GM12878 (cell line): ENCODE results near the gene VAV2. TPM values are rescaled to one million over a fixed set of nuclear protein-coding genes. Genes with fewer than 3 reads are reported as not detected.

Experiments used
- ATAC-seq: fragments of 200-7000 bp; cut with Tn5 transposase; 3 replicates; pipeline ENCODE4 v1.9.1; 2020; ENCODE audit warnings: mild to moderate bottlenecking, moderate library complexity
- BruUV-seq: library from RNA; stranded (reverse); fragments of 400-500 nt; replicated peaks from 2 replicates; lab custom pipeline; 2021; lab: Mats Ljungman, UMichigan
- CTCF ChIA-PET: fragments of 300-600 bp; sonication (Branson Sonifier 250); formaldehyde crosslinking; extraction: SDS; loops from one replicate; lab custom pipeline; 2021; ENCODE audit warnings: inconsistent platforms; lab: Yijun Ruan, JAX
- POLR2A ChIA-PET: fragments of 350-600 bp; formaldehyde crosslinking; extraction: SDS; loops from one replicate; lab custom pipeline; 2021; ENCODE audit warnings: inconsistent platforms; lab: Charles Lee
- RAD21 ChIA-PET: fragments of 300-600 bp; sonication (Branson Sonifier 250); formaldehyde crosslinking; loops from one replicate; lab custom pipeline; 2023; ENCODE audit warnings: antibody characterized with exemption; ENCODE audit not compliant: unreplicated experiment; lab: Charles Lee
- SMC1A ChIA-PET: fragments of 300-600 bp; sonication (Branson Sonifier 250); formaldehyde crosslinking; loops from one replicate; lab custom pipeline; 2023; ENCODE audit not compliant: unreplicated experiment, uncharacterized antibody; lab: Charles Lee
- DNase-seq: peaks from one replicate; pipeline ENCODE4 v3.0.0-alpha.2; 2011; ENCODE audit warnings: low read depth, low spot score
- FAIRE-seq: peaks from 3 replicates; lab custom pipeline; 2011; peaks lifted over from hg19 to GRCh38; lab: Jason Lieb, UNC
- H2AFZ ChIP-seq: 2 replicates; pipeline ENCODE4 v1.6.0; 2011; ENCODE audit warnings: low read depth, low read length, control low read depth; ENCODE audit not compliant: control insufficient read depth
- H3K27ac ChIP-seq: 2 replicates; pipeline ENCODE4 v1.5.1; 2011; ENCODE audit warnings: control low read depth; ENCODE audit not compliant: control insufficient read depth, insufficient read depth
- H3K27me3 ChIP-seq, 2 experiments: replicated peaks in 1 of 2; 2 replicates each; pipeline versions ENCODE4 v1.6.0 to v1.6.1; 2011; ENCODE audit warnings: low read length in 1 of 2; ENCODE audit not compliant: control insufficient read depth in 2 of 2, insufficient read depth in 2 of 2
- H3K36me3 ChIP-seq, 2 experiments: 2 replicates each; pipeline ENCODE4 v1.5.1; 2011; ENCODE audit warnings: low read length in 1 of 2; ENCODE audit not compliant: control insufficient read depth in 2 of 2, insufficient read depth in 2 of 2
- H3K4me1 ChIP-seq: 2 replicates; pipeline ENCODE4 v1.6.1; 2011; ENCODE audit warnings: mild to moderate bottlenecking, low read length, moderate library complexity, mixed read lengths; ENCODE audit not compliant: control insufficient read depth, insufficient read depth
- H3K4me2 ChIP-seq: 2 replicates; pipeline ENCODE4 v1.6.0; 2011; ENCODE audit warnings: control low read depth; ENCODE audit not compliant: control insufficient read depth, insufficient read depth
- H3K4me3 ChIP-seq: fragments of 200-600 bp; sonication (generic); 2 replicates; pipeline ENCODE4 v1.5.1; 2016
- H3K79me2 ChIP-seq: 2 replicates; pipeline ENCODE4 v1.6.0; 2011; ENCODE audit warnings: low read length; ENCODE audit not compliant: control insufficient read depth, insufficient read depth
- H3K9ac ChIP-seq: 2 replicates; pipeline ENCODE4 v1.8.0; 2011; ENCODE audit warnings: low read length, control low read depth, mixed read lengths; ENCODE audit not compliant: control insufficient read depth, insufficient read depth
- H3K9me3 ChIP-seq: replicated peaks from 3 replicates; pipeline ENCODE4 v1.5.1; 2011; ENCODE audit warnings: mild to moderate bottlenecking, low read length; ENCODE audit not compliant: control insufficient read depth, insufficient read depth
- H4K20me1 ChIP-seq: 2 replicates; pipeline ENCODE4 v1.6.0; 2011; ENCODE audit not compliant: control insufficient read depth, insufficient read depth
- BRCA1 ChIP-seq: IDR thresholded peaks from 2 replicates; pipeline ENCODE4 v1.6.1; 2011; ENCODE audit warnings: low read depth, low read length, improper control_type of control experiment
- CREM ChIP-seq: IDR thresholded peaks from 2 replicates; pipeline ENCODE4 v1.6.1; 2014; ENCODE audit warnings: antibody characterized with exemption, low read depth
- DPF2 ChIP-seq: fragments of 450-650 bp; IDR thresholded peaks from 2 replicates; pipeline ENCODE4 v1.6.1; 2017; ENCODE audit warnings: mild to moderate bottlenecking
- IKZF2 ChIP-seq, 2 experiments: fragments of 450-650 bp; IDR thresholded peaks; 2 replicates each; pipeline ENCODE4 v1.6.1; 2017; ENCODE audit warnings: mild to moderate bottlenecking in 2 of 2, moderate library complexity in 2 of 2
- KAT2A ChIP-seq: conservative IDR thresholded peaks from 2 replicates; pipeline ENCODE4 v1.6.1; 2011; ENCODE audit warnings: low read depth, low read length; ENCODE audit not compliant: control insufficient read depth
- MTA2 ChIP-seq: fragments of 450-650 bp; IDR thresholded peaks from 2 replicates; pipeline ENCODE4 v1.6.1; 2016; ENCODE audit warnings: low read depth, mild to moderate bottlenecking, moderate library complexity
- SMARCA5 ChIP-seq: fragments of 450-650 bp; IDR thresholded peaks from 2 replicates; pipeline ENCODE4 v1.6.1; 2017; ENCODE audit warnings: mild to moderate bottlenecking
- TBL1XR1 ChIP-seq: IDR thresholded peaks from 2 replicates; pipeline ENCODE4 v1.6.1; 2012; ENCODE audit warnings: low read depth, low read length, improper control_type of control experiment
- YY1 ChIP-seq: IDR thresholded peaks from 2 replicates; pipeline ENCODE4 v1.6.1; 2011; ENCODE audit warnings: low read depth, mild to moderate bottlenecking, low read length
- WGBS: methylation state at CpG from one replicate; pipeline ENCODE4 v1.1.6; 2016; ENCODE audit warnings: low lambda C conversion rate; ENCODE audit not compliant: insufficient replicate concordance, insufficient coverage; ENCODE audit errors: missing lambda C conversion rate; 5-methylcytosine and 5-hydroxymethylcytosine counted together
- in situ Hi-C: fragments of 300-500 bp; cut with MboI; formaldehyde crosslinking; loops from 9 replicates; pipeline ENCODE4 v1.14.3; 2018; ENCODE audit warnings: mixed read lengths
- intact Hi-C: fragments of 100-400 bp; cut with micrococcal nuclease; formaldehyde crosslinking; loops from one replicate; pipeline ENCODE4 v1.14.2; 2022; ENCODE audit not compliant: unreplicated experiment
- polyA plus RNA-seq, 11 experiments: library from polyadenylated mRNA; depleted of rRNA in 4 of 11; unstranded in 6 of 11; stranded (reverse) in 5 of 11; fragments of >200 nt; fragmentation: Nextera tagmentation in 4 of 11; fragmentation: Illumina TruSeq in 1 of 11; extraction: Ambion mirVana in 4 of 11; extraction: Trizol in 1 of 11; gene quantifications; 1 replicate in 1 of 11; 2 replicates in 10 of 11; pipeline versions ENCODE4 v1.2.1 to v1.2.3, GENCODE V29; 2011 to 2016; ENCODE audit warnings: inconsistent platforms in 2 of 11, missing spikeins in 2 of 11, low read depth in 1 of 11
- total RNA-seq, 4 experiments: library from RNA; depleted of rRNA in 3 of 4; stranded (reverse); fragments of >200 nt in 3 of 4; fragmentation: Illumina TruSeq in 1 of 4; extraction: Trizol in 1 of 4; gene quantifications; 2 replicates each; pipeline versions ENCODE4 v1.2.1 to v1.2.3, GENCODE V29; 2013 to 2021
- TF ChIP-seq, protein P1 (sequence below): fragments of 450-650 bp; IDR thresholded peaks from 2 replicates; pipeline ENCODE4 v1.6.1; 2017; ENCODE audit warnings: borderline replicate concordance

Gene VAV2
- total and polyA plus RNA-seq, 10 of the 15 experiments (the other 5 are each of a cell fraction or from before 2014, with no cell fraction given) = 0.13 to 43.9 (median 16.9) TPM

DNA sequence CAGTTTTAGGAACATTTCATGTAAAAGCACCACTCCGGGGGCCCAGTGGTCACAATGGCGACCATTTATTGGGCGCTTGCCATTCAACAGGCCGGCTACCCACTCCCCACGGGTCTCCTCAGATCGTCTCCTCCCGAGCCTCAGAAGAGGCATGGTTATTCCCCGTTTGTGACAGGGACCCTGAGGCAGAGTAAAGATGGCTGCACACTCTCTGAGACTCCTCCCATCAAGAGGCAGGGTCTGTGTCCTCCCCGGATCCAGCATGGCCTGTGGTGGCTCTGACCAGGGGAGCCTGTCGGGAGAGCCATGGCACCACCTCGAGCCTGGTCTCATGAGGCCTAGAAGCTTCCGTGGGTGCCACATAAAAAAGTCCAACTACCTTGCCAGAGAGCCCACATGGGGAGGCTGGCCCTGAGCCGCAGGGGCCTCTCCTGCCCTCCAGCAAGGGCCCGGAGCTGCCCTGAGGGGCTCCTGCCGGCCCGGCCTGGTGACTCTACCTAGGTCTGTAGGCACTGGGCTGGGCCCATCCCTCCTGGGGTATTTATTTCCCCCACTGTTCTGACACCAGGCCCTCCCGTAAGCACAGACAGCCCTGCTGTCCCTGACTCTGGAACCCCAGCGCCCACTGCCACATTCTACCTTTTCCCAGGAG lies 90.8 kb downstream of the VAV2 start:
- ChIA-PET POLR2A (interaction anchor here (1.4 to 2.6 kb wide), 2 partner anchors 43 to 61 kb away, joined by 3 to 9 read pairs; no protein-coding TSS in a partner anchor), CTCF (interaction anchor here (1.2 to 1.3 kb wide), 2 partner anchors 45 to 55 kb away, joined by 3 read pairs; no protein-coding TSS in a partner anchor), RAD21 (interaction anchor here (0.6 to 1.8 kb wide), 4 partner anchors 43 to 108 kb away, joined by 3 to 7 read pairs (median 4); no protein-coding TSS in a partner anchor), SMC1A (no interaction called here)
- H3K4me1 ChIP-seq = peaks cover 35% of the 10 kb centered on the region
- no peaks in the 10 kb centered on the region for H3K27me3 ChIP-seq
- DNase-seq (no peak), FAIRE-seq (peak; percentile 62), ATAC-seq (peak; percentile 80)
- BruUV-seq = no TSS peak
- TF ChIP-seq TBL1XR1 (no peak), CREM (peak; percentile 6; the same call in 1 of the 2 replicates), SMARCA5 (0 out of 2 replicates have a peak, but pooled peaks have one; percentile 75), DPF2 (0 out of 2 replicates have a peak, but pooled peaks have one; percentile 12), YY1 (peak; percentile 81), IKZF2 (IDR thresholded peaks at IDR 0.05) (0 out of 4 replicates have a peak, but pooled peaks of 1 of the 2 experiments have one; percentile 13), BRCA1 (no peak), MTA2 (no peak; the same call in 1 of the 2 replicates), KAT2A (no peak)
- TF ChIP-seq, protein P1, sequence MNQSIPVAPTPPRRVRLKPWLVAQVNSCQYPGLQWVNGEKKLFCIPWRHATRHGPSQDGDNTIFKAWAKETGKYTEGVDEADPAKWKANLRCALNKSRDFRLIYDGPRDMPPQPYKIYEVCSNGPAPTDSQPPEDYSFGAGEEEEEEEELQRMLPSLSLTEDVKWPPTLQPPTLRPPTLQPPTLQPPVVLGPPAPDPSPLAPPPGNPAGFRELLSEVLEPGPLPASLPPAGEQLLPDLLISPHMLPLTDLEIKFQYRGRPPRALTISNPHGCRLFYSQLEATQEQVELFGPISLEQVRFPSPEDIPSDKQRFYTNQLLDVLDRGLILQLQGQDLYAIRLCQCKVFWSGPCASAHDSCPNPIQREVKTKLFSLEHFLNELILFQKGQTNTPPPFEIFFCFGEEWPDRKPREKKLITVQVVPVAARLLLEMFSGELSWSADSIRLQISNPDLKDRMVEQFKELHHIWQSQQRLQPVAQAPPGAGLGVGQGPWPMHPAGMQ = no peak
- in situ Hi-C loops = no loop called here
- peak overlapping the region; percentile 92 for H3K27ac ChIP-seq
- H3K36me3 ChIP-seq = peaks cover 0 to 5% of the 10 kb centered on the region in 2 experiments; a peak in 2 of 4 replicates
- peaks cover 44% of the 10 kb centered on the region for H3K79me2 ChIP-seq
- intact Hi-C loops = loop anchor here (5.0 kb wide), 1 partner anchor 79 kb away; no protein-coding TSS in a partner anchor
- H3K4me2 ChIP-seq = peak overlapping the region; percentile 87
- no peaks in the 10 kb centered on the region for H4K20me1 ChIP-seq
- H3K9me3 ChIP-seq = no peaks in the 10 kb centered on the region; the same call in 2 of the 3 replicates
- peak overlapping the region; percentile 38; the same call in 1 of the 2 replicates for H3K4me3 ChIP-seq
- peak overlapping the region; percentile 37 for H2AFZ ChIP-seq
- 57% methylated on average over 18 of the region's 18 CpGs for WGBS
- H3K9ac ChIP-seq = peak overlapping the region; percentile 61
